Skin of body (tissue), 2 donors: ENCODE data around the gene DCXR. TPM values are rescaled to one million over a fixed set of nuclear protein-coding genes. Genes with fewer than 3 reads are reported as not detected.

Experiments
- DNase-seq: peaks from one replicate; lab custom pipeline; 2025; lab: John Stamatoyannopoulos, UW
- total RNA-seq: library from RNA; depleted of rRNA; stranded (reverse); fragments of >200 nt; gene quantifications from one replicate; pipeline ENCODE4 v1.2.3, GENCODE V29; 2014

DCXR gene
- total RNA-seq, 1 donor from 2014 or later, result 33.4 TPM

DNA sequence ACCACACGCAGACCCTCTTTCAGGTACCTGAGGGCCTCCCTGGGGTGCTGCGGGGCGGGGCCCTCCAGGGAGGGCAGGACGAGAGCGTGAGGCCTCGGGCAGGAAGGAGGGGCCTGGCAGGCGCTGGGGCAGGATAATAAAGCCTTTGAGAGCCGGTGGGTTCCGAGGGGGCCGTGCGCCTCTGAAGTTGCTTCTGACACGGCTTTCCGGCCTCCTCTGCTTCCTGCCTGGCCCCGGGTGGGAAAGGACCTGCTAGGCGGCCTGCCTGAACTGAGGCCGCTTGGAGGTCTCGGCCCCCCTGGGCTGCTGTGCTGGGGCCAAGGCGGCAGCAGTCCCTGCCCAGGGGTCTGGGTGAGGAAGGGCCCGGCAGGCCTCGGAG lies 25.2 kb downstream of the DCXR start:
- no peak for DNase-seq

DNA sequence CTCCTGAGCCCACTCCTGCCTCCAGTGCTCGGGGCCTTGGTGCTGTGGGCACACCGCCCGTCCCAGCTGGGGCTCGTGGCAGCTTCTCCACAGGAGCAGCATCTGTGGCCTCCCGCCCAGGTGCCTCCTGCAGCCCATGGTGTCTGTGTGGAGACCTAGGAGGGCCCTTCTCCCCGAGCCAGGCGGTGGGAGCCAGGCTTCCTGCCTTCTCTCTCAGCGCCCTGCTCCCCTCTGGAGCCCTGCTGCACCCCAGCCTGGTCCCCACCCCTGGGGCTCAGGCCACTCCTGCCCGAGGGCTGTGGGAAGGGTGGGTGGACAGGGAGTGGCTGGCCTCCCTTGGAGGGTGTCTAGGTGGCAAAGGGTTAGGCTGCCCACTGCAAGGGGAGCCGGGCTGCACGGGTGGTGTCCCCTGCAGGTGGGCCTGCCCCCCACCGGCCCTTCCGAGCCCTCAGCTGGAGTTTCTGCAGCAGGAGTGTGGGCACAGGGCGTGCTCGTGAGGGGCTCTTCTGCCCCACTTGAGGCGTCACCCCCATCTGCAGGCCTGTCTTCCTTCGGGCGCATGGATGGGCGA lies 25.8 kb downstream of the DCXR start:
- no peak for DNase-seq

DNA sequence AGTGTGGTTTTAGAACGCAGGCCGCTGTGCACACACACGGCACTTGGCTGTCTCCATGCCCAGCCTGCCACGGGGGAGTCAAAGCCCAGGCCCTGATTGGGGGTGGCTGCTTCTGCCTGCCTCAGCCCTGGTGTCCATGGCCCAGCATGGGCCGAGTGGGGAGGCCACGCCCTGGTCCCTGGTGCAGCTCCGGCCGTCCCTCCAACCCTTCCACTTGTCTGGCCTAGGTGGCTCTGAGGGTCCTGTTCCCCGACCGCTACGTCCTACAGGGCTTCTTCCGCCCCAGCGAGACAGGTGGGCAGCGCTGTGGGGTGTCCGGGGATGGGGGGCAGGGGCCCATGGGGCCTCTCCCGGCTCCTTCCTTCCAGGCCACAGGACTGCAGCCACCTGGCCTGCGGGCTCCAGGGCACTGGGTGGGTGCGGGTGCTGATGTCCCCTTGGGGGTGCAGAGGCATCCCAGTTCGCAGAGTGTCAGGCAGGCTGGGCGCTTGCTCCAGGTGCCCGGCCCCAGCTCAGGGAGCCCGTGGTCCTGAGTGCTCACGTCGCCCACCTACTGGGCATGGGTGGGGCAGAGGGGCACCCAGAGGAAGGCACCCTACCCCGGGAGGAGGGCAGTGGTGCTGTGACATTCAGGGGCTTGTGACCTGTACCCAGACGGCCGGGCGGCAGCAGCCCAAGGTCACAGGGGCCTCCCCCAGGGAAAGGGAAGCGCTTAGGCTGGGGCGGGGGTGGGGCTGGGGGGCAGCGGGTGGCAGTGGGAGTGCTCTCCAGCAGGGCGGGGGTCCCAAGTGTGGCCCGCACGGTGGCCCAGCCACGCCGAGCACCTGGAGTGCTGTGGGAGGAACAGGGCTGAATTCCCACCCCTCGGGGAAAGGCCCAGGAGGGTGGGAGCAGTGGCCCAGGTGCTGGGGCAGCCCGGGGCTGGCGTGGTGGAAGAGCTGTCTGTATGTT lies 26.6 kb downstream of the DCXR start:
- DNase-seq, result no peak

DNA sequence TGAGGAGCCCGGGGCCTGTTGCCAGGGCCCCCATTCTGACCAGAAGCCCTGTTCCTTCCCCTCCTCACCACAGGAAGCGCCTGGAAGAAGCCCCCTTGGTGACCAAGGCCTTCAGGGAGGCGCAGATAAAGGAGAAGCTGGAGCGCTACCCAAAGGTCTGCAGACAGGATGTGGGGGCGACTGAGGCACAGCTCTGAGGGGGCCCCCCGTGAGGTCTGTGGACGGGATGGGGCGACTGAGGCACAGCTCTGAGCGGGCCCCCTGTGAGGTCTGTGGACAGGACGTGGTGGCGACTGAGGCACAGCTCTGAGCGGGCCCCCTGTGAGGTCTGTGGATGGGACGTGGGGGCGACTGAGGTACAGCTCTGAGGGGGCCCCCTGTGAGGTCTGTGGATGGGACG lies 28.1 kb downstream of the DCXR start:
- DNase-seq, result no peak

DNA sequence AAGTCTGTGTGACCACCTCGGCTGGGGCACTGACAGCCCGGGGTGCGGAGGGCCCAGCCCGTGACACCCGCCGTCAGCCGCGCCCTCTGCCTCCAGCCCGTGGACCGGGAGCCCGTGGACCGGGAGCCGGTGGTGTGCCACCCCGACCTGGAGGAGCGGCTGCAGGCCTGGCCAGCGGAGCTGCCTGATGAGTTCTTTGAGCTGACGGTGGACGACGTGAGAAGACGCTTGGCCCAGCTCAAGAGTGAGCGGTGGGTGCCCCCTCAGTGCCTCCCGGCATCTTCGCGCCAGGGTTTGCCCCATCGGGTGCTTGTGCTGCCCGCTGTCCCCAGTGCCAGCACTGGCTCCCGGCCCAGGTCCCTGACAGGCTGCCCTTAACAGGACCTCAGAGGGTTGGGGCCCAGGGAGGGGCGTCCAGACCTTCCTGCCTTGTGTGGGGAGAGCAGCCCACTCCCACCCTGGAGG lies 28.5 kb downstream of the DCXR start:
- DNase-seq, result no peak

DNA sequence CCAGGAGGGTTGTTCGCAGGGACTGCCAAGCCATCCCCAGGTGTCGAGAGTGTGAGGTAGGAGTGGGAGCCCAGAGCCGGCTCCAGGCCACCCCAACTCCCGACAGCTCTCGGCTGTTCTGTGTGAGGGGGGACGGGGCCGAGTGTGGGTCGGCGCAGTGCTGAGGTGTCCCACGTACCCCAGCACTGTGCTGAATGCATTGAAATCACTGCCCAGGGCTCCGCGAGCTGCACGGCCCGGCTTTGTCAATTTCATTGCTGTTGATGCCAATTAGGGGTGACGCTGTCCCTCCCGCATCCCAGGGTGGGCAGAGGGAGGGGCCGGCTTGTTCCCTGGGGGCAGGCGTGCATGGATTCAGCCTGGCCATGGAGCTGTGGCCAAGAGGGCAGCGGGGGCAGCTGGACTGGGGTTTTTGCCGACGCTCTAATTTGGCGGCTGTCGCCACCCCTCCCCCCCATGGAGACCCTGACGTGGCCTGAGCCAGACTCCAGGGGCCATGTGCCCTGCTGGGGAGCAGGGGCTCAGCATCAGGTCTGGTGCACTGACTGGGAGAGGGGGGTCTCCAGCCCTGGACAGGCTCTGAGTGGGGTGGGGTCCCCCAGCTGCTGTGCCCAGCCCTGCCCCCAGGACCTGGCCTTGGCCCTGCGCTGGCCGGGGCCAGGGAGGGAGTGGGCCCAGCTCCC lies 29.1 kb downstream of the DCXR start:
- no peak for DNase-seq

DNA sequence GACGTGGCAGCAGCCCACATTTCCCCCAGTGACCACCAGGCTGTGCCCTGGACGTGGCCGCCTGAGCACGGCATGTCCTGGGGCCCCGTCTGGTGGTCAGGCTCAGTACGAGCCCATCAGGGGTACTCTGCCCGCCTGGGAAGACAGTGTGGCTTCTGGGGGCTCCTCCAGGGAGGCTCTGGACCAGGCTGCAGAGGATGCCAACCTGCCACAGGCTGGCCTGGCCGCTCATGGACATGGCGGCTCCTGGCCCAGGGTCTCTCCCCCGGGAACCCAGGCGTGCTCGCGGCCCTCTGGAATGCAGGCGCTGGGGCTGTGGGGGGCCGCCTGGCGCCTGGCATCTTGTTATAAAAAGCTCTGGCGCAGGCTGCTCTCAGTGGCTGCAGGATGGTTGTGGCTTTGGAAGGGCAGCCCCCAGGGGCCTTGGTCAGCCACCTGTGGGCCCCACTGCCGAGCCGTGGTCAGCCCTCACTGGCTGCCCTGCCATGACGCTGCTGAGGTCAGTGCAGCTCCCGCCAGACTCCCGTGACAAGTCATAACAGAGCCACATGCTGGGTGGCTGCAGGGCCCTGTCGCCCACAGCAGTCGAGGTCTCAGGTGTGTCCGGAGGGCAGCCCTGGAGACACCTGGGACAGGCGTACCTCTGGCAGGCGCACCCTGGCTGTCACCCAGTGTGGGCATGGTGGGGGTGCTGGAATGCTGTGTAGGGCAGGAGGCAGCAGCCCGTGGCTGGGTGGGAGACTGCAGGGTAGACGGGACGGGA lies 29.8 kb downstream of the DCXR start:
- DNase-seq, result no peak

DNA sequence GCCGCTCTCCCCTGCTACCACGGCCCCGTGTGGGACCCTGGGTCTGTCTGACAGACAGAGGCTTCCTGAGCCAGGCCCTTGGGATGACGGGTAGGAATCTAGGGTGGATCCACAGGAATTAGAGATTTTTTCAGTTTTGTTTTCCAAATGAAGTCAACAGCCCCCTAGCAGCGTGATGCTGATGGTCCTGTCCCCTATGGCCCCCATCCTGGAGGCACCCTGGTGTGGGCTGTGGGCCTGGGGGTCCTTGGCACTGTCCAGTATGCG lies 30.3 kb downstream of the DCXR start:
- DNase-seq, result no peak

DNA sequence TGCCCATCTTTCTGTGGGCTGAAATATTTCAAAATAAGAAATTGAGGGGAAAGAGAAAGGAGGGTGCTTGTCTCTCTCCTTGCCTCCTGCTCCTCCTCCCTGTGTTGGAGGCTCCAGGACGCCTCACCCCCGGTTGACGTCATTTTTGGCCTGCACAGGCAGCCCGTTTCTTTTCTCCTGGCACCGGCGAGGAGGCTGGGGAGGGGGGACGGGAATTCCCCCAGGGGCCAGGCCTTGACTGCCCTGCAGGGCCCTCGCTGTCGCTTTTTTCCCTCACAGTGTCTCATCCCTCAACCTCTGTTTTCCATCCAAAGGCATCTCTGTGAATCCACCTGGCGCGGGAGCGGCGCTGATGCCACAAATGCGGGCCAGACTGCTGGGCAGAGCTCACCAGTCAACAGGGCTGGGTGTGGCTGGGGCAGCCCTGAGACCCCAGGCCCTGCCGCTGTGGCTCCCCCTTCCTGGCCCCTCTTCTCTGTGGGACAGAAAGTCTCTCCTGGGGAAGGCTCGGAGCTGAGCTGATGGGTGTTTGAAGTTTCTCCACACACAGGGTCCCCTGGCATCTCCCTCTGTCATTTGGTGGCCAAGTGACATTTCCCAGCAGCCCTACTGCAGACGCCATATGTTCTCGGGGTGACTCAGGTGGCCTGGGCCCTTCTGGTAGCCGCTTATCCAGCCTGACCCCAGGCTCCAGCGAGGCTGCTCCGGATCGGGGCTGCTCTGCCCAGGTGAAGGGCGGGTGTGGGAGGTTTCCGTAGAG lies 30.8 kb downstream of the DCXR start:
- no peak for DNase-seq

DNA sequence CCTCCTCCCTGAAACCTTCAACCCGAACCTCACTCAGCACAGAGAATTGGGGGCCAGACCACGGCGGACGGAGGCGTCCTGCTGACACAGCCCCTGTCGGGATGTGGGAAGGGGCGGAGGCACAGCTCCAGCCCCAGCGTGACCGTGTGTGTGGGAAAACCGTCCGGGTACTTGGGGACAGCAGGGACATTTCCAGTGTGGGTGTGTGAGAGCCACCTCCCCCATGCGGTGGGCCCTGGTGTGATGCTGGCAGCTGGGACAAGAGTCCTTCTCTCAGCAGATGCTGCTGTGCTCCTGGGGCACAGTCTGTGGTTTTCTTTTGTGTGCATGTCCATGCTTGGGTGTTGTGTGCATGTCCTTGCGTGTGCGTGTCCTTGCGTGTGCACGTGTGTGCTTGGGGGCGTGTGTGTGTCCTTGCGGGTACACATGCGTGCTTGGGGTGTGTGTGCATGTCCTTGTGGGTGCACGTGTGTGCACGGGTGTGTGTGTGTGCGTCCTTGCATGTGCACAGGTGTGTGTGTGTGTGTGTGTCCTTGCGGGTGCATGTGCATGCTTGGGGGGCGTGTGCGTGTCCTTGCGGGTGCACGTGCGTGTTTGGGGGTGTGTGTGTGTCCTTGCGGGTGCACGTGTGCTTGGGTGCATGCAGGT lies 31.7 kb downstream of the DCXR start:
- DNase-seq, result no peak

DNA sequence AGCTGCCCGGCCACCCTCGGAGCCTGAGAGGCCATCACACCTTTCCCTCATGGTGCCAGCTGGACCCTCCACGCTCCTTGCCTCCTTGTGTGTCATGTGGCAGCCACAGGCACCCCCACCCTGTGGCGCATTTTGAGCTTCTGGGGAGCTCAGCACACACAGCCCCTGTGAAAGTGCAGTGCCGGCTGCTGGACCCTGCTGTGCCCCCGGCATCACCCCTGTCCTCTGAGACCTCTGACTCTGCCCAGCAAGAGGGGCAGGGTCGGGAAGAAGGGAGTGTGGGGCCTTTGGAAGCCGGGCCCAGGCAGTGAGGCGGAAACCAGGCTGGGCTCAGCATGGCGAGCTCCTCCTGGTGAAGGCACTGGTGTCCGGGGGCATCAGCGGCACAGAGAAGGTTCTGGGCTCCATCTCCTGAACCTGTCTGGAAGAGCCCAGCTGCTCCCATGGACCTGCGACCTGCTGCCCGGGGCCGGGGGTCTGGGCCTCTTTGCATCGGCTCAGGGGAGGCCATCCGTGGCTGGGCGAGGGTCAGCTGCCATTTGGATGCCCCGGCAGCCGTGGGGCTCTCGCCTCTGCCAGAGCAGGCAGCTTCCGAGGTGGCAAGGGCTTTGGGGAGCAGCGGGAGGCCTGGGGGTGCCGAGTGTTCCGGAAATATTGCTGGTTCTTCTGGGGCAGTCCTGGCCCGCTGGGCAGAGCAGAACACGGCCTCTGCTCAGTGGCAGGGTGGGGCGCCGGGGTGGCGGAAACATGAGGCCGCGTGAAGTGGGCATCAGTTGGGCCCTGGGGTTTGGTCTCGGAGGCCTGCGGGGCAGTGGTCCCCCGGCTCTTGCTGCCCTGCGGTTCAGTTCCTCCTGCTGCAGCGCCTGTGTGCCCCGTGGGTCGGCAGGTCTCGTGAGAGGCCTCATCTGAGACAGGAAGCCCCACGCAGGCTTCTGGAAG lies 32.7 kb downstream of the DCXR start:
- DNase-seq, result no peak

DNA sequence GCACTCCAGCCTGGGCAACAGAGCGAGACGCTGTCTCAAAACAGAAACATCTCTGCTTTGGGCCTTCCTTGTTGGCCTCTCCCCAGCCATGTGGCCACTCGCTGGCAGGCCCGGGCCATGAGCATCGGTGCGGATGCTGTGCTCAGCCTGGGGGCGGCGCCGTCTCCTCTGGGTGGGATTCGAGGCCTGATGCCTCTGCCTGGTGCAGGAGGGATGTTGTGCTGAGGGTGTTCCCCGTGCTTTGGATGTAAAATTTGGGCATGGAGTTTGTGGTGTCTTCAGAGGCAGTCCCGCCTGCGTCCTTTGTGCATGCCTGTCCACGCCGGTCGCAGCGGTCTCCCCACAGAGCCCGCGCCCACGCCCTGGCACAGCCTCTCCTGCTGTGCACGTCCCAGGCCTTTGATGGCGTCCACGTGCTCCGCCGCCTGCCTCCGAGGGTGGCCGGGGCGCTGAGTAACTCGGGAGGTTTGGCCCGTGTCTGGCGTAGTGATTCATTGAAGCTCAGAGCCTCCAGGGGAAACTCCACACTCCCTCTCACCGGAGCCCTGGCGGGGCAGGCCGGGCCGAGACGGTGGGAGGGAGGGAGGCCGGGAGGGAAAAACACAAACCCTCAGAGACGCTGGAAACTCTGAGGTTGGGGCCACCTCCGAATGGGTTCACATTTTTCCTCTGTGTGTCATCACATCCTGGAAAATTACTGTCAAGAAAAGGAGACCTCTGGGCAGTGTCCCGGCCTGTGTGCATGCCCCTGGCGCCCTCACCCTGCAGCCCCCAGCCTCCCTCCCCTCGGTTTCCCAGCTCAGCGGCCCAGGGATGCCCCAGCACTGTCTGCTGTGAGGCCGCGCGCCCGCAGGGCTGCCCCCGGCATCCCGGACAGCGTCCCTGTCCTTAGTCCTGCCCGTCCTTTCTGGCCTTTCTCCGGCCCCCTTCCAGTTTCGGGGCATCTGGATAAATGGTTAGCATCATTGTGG lies 33.8 kb downstream of the DCXR start:
- no peak for DNase-seq

DNA sequence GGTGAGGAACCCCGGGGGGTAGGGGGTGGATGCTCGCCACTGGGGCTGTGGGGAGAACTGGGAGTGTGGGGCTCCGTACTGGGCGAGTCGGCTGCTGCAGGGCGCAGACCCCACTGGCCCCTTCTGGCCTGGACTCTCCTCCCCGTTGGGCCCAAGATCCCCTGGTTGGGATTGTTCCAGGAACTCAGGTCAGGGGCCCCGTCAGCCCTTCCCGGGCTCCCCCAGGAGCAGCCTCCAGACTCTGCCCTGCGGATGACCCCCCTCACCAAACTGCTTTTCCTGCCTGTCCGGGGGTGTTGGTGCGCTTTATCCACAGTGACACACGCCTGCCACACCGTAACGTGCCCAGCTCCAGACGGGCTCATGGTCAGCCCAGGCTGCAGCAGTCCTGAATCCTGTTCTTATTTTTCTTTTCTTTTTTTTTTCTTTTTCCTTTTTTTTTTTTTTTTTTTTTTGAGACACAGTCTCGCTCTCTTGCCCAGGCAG lies 35.9 kb downstream of the DCXR start:
- DNase-seq, result no peak

DNA sequence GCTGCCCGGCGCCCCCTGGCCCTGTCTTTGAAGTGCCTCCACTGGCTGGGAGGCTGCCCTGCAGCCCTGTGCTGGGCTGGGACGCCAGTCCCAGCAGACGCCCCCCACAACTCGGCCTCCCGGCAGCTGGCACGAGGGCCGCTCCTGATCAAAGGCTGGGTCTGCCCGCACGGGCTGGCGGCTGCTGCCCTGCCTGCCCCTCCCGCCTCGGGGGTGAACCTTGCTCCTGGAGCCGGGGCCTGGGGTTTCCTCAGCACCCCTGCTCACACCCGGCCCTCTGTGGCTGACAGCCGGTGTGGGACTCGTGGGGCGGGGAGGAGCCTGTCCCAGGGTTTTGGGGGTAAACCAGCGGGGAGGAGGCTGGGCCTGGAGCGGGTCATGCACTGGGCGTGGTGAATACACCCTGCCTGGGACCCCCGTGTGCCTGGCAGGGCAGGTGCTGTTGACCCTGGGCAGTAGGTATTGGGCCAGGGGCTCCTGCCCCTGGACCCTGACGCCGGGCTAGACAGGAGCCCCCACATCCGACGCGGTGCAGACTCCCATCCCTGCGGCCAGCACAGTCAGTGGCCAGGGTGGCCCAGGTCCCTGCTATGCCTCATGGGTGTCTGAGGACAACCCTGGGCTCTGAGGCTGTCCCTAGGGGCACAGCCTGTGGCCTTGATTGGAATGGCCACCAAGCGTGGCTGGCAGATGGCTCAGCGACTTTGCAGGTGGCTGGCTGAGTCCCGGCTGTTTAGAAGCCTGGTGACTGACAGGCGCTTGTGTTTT lies 36.5 kb downstream of the DCXR start:
- DNase-seq, result no peak

DNA sequence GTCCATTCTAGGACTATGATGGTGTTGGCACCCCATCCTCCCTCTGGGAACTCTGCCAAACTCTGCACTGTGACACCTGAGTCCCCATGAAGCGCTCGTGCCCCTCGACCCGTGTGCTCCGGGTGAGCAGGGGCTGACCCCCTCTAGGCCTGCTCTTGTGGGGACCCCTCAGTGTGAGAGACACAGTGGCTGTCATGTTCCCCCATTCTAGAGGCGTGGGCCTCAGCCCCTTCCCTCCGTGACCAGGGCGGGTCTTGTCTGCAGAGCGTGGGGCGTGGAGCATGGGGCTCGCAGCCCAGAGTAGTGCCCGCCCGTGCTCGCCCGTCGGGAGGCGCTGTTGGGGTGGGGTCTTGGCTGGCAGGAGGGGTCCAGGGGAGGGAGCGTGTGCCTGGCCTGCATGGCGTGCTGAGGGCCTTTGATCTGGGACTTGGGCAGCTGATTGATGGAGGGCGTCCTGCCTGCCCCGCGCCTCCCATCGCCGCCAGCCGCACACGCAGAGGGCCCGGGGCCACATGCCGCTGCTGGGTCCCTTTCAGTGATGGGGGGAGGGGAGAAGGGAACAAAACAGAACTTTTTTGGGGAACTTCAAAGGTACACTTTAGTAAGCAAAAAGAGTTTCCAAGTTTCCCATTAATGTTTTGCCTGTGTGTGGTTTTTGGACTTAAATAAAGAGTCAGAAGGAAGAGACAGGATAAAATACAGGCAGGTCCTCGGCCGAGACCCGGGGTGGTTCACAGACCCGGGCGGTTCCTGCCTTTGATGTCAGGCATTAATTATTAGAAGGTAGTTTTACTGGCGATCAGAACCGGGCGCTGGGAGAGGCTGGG lies 37.3 kb downstream of the DCXR start:
- no peak for DNase-seq

DNA sequence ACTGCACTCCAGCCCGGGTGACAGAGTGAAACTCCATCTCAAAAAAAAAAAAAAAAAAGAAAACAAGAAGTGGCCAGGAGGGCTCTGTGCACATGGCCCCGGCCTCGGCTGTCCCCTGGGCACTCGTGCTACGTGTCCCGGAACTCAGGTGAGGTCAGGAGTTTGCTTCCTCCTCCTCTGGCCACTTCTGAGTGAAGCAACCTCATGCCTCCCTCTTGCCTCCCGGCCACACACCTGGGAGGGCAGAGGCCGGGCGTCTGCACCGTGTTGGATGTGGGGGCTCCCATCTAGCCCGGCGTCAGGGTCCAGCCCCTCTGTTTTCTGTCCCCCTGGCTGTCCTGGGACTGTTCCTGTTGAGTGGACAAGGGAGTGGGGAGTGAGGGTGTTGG lies 37.9 kb downstream of the DCXR start:
- no peak for DNase-seq
